ENCODE results near the gene SLC6A17.

GRCh38 chr1:110211496-110212168 lies 61.3 kb downstream of the SLC6A17 start:
- TF ChIP-seq CTCF (IDR thresholded peaks at IDR 0.05 in 8 of 11, conservative IDR thresholded peaks at IDR 0.05 in 3 of 11), result no peak
- TF ChIP-seq POLR2A (IDR thresholded peaks at IDR 0.05), result no peak
